Tibial artery (tissue), 4 donors: Measurements from ENCODE around the gene CLOCK.

Source experiments
- DNase-seq, 2 donors: peaks; one replicate each; pipeline ENCODE4 v3.0.0-alpha.2; 2019
- H3K27ac ChIP-seq, 2 donors: fragments of 200-600 bp; sonication (generic) in 1 of 2; 1 replicate in 1 of 2; 2 replicates in 1 of 2; pipeline ENCODE4 v1.5.1; 2018 to 2019; ENCODE audit warnings: mild to moderate bottlenecking in 1 of 2
- H3K27me3 ChIP-seq, 2 donors: fragments of 200-600 bp; sonication (generic) in 1 of 2; one replicate each; pipeline versions ENCODE4 v1.5.1 to v1.6.0; 2016 to 2019
- H3K36me3 ChIP-seq, 3 donors: fragments of 200-600 bp; sonication (generic) in 2 of 3; one replicate each; pipeline ENCODE4 v1.5.1; 2016 to 2019; ENCODE audit warnings: mild to moderate bottlenecking in 2 of 3
- H3K4me1 ChIP-seq, 4 donors: fragments of 200-600 bp; sonication (generic) in 2 of 4; 1 replicate in 3 of 4; 2 replicates in 1 of 4; pipeline ENCODE4 v1.5.1; 2016 to 2019
- H3K4me3 ChIP-seq, 2 donors: fragments of 200-600 bp; sonication (generic) in 1 of 2; 1 replicate in 1 of 2; 2 replicates in 1 of 2; pipeline ENCODE4 v1.5.1; 2018 to 2019; ENCODE audit warnings: mild to moderate bottlenecking in 2 of 2
- H3K9me3 ChIP-seq, 3 donors: fragments of 200-600 bp; sonication (generic) in 1 of 3; one replicate each; pipeline ENCODE4 v1.5.1; 2016 to 2019
- CTCF ChIP-seq, 2 experiments: fragments of 200-600 bp in 1 of 2; fragments of 450-650 bp in 1 of 2; IDR thresholded peaks; one replicate each; pipeline ENCODE4 v1.5.1; 2017 to 2019; ENCODE audit warnings: antibody characterized with exemption in 2 of 2, mild to moderate bottlenecking in 1 of 2, moderate library complexity in 1 of 2
- intact Hi-C: fragments of 100-400 bp; cut with DNase I; formaldehyde crosslinking; loops from one replicate; pipeline ENCODE4 v1.15.0; 2023; ENCODE audit warnings: low total_unique reads

CLOCK gene

GRCh38 chr4:55385201-55385649, 161.5 kb downstream of the CLOCK start:
- no peaks in the 10 kb centered on the region for H3K9me3 ChIP-seq
- H3K4me3 ChIP-seq: no peak overlapping the region
- no peaks in the 10 kb centered on the region for H3K36me3 ChIP-seq
- H3K27ac ChIP-seq: no peak overlapping the region
- TF ChIP-seq CTCF (IDR thresholded peaks at IDR 0.05): no peak
- intact Hi-C loops: no loop called here
- no peaks in the 10 kb centered on the region for H3K4me1 ChIP-seq
- H3K27me3 ChIP-seq: no peaks in the 10 kb centered on the region
- DNase-seq: no peak

DNA sequence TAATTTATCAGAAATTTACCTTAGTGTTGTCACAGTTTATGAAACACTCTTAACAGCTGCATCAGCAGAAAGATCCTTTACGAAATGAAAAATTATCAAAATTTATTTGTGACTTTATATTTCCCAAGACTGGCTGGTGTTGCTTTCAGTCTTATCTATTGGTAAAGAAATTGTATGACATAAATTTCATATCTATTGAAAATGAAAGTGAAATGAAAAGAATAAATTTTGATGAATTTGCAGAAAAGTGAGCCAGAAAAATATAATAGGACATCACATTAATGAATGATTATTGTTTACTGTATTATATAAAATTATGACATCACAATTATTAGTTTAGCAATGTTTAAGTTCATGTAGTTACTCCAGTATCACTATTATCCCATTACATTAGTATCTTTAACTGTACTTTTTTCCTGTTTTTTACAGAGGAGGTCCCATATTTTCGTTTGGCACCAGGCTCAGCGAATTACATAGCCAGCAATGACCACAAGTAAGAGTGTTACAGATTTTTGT, 164.2 kb downstream of the CLOCK start:
- no peaks in the 10 kb centered on the region for H3K27me3 ChIP-seq
- H3K4me1 ChIP-seq: no peaks in the 10 kb centered on the region
- H3K36me3 ChIP-seq: no peaks in the 10 kb centered on the region
- H3K4me3 ChIP-seq: no peak overlapping the region
- no peak for TF ChIP-seq CTCF (IDR thresholded peaks at IDR 0.05)
- no peaks in the 10 kb centered on the region for H3K9me3 ChIP-seq
- intact Hi-C loops: no loop called here
- no peak overlapping the region for H3K27ac ChIP-seq
- DNase-seq: no peak

DNA sequence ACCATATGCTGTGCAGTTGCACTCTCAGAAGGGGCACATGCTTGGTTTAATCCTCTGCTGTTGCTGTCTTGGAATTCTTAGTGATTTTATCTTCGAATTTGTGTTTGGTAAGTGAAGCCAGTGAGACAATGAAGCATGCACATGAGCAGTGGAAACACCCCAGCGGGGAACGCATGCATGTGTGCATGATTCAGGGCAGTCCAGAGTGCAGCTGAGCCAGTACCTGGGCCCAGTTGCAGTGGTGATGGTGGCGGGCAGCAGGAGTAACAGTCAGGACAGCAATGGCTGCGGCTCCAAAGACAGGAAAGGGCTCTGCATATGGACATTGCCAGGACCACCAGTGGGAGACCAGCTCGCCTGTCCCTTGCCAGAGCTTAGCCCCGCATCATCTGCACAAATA, 165.2 kb downstream of the CLOCK start:
- no peaks in the 10 kb centered on the region for H3K27me3 ChIP-seq
- H3K4me3 ChIP-seq: no peak overlapping the region
- DNase-seq: no peak
- intact Hi-C loops: no loop called here
- no peaks in the 10 kb centered on the region for H3K36me3 ChIP-seq
- H3K27ac ChIP-seq: no peak overlapping the region
- no peaks in the 10 kb centered on the region for H3K9me3 ChIP-seq
- no peak for TF ChIP-seq CTCF (IDR thresholded peaks at IDR 0.05)
- H3K4me1 ChIP-seq: no peaks in the 10 kb centered on the region

DNA sequence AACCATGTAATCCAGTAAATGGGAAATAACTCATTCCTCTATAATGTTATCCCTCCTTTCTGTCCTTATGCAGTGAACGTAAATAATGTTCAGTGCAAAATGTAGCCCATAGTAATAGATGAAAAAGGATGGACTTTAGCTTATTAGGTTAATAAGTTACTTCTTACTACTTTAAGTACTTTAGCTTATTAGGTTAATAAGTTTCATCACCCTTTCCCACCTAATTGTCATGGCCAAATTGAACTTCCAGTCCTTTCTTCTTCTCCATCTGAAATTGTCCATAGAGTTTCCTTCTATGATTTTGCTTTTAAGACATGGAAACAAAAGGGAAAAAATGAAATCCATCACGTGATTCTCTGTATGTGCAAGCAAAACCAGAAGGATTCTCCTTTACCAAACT, 166.1 kb downstream of the CLOCK start:
- no peak for DNase-seq
- intact Hi-C loops: no loop called here
- H3K36me3 ChIP-seq: no peaks in the 10 kb centered on the region

GRCh38 chr4:55378617-55379467, 167.9 kb downstream of the CLOCK start:
- no peaks in the 10 kb centered on the region for H3K9me3 ChIP-seq
- no peak overlapping the region for H3K4me3 ChIP-seq
- H3K36me3 ChIP-seq: no peaks in the 10 kb centered on the region
- no peak overlapping the region for H3K27ac ChIP-seq
- no peak for TF ChIP-seq CTCF (IDR thresholded peaks at IDR 0.05)
- no peaks in the 10 kb centered on the region for H3K4me1 ChIP-seq
- no peak for DNase-seq
- intact Hi-C loops: no loop called here
- no peaks in the 10 kb centered on the region for H3K27me3 ChIP-seq

More for the DNA sequence above, 166.1 kb downstream of the CLOCK start:
- Histone ChIP-seq H3K27me3 (no peaks in the 10 kb centered on the region), H3K27ac (no peak overlapping the region), H3K4me1 (no peaks in the 10 kb centered on the region), H3K9me3 (no peaks in the 10 kb centered on the region), H3K4me3 (no peak overlapping the region)
- no peak for TF ChIP-seq CTCF (IDR thresholded peaks at IDR 0.05)
